Retinal pigment epithelial cell (primary cell): ENCODE measurements around the gene PARP9.
"Not testable (repeated sequence)": the region's sequence is repeated elsewhere in the genome, so short reads cannot be mapped to it uniquely, and the experiment has no call there.

Experiments
- DNase-seq: peaks from one replicate; pipeline ENCODE4 v3.0.0-alpha.2; 2010; ENCODE audit warnings: low read depth
- H3K4me3 ChIP-seq: 2 replicates; pipeline ENCODE4 v1.5.1; 2011; ENCODE audit warnings: mild to moderate bottlenecking, low read length, control low read depth, moderate library complexity
- CTCF ChIP-seq: conservative IDR thresholded peaks from 2 replicates; pipeline ENCODE4 v1.5.1; 2011; ENCODE audit warnings: low read depth, low read length, control low read depth, inconsistent platforms

Gene PARP9

GRCh38 chr3:122514123-122515019, 49.7 kb downstream of the PARP9 start, which contains the start of gene KPNA1:
Gene KPNA1, minus strand, starts transcription at chr3:122514939. Its CDS starts 18,374 bp downstream, at chr3:122496565.
- peak within 1 kb of the TSS; percentile 70 for H3K4me3 ChIP-seq
- peak; percentile 51 for DNase-seq
- TF ChIP-seq CTCF, result no peak

- H3K4me3 ChIP-seq, result peak overlapping the region; percentile 70
- TF ChIP-seq CTCF, result no peak
- DNase-seq, result no peak
Measured at GRCh38 chr3:122513386-122514122, 50.5 kb downstream of the PARP9 start.

- H3K4me3 ChIP-seq, result no peak overlapping the region
- no peak for DNase-seq
- TF ChIP-seq CTCF, result no peak
Measured at GRCh38 chr3:122512284-122512683, 51.8 kb downstream of the PARP9 start.

- H3K4me3 ChIP-seq, result no peak overlapping the region
- DNase-seq, result peak; percentile 55
- TF ChIP-seq CTCF, result no peak
Measured at GRCh38 chr3:122510878-122511535, 53.1 kb downstream of the PARP9 start.

GRCh38 chr3:122508944-122509343, 55.2 kb downstream of the PARP9 start:
- peak; percentile 85 for DNase-seq
- H3K4me3 ChIP-seq, result not testable (repeated sequence)

- no peak overlapping the region for H3K4me3 ChIP-seq
- TF ChIP-seq CTCF, result no peak
- DNase-seq, result no peak
Measured at GRCh38 chr3:122508135-122508914, 55.8 kb downstream of the PARP9 start.
